HepG2 (cell line): Measurements from ENCODE around the gene BPIFA1. TPM values are rescaled to one million over a fixed set of nuclear protein-coding genes. Genes with fewer than 3 reads are reported as not detected.

ENCODE experiments used
- AHR ChIP-seq: IDR thresholded peaks from 2 replicates; pipeline ENCODE4 v1.6.1; 2018; ENCODE audit warnings: missing genetic modification reagents, missing compliant biosample characterization
- ATF7 ChIP-seq, 2 experiments: fragments of 450-650 bp in 1 of 2; sonication (generic) in 1 of 2; formaldehyde crosslinking in 1 of 2; IDR thresholded peaks; 2 replicates each; pipeline versions ENCODE4 v1.4.0 to v1.6.1; 2016 to 2020; ENCODE audit warnings: antibody characterized with exemption in 1 of 2, mild to moderate bottlenecking in 1 of 2, missing genetic modification reagents in 1 of 2
- EHMT2 ChIP-seq: fragments of 200-600 bp; sonication (generic); IDR thresholded peaks from 2 replicates; pipeline ENCODE4 v1.7.0; 2017; ENCODE audit warnings: antibody characterized with exemption, low read depth, low read length, borderline replicate concordance
- FOXO1 ChIP-seq: sonication (generic); formaldehyde crosslinking; IDR thresholded peaks from 2 replicates; pipeline ENCODE4 v1.4.0; 2020; ENCODE audit warnings: missing genetic modification reagents
- GMEB2 ChIP-seq: IDR thresholded peaks from 2 replicates; pipeline ENCODE4 v1.6.1; 2016; ENCODE audit warnings: missing biosample characterization, missing genetic modification reagents, low read depth
- HMG20A ChIP-seq: IDR thresholded peaks from 2 replicates; pipeline ENCODE4 v1.6.1; 2016; ENCODE audit warnings: borderline replicate concordance
- HNF1B ChIP-seq: sonication (generic); formaldehyde crosslinking; IDR thresholded peaks from 2 replicates; pipeline ENCODE4 v1.5.1; 2020; ENCODE audit warnings: mild to moderate bottlenecking, moderate library complexity, missing genetic modification reagents
- KAT8 ChIP-seq: IDR thresholded peaks from 2 replicates; pipeline ENCODE4 v1.6.1; 2016; ENCODE audit warnings: missing genetic modification reagents, missing compliant biosample characterization
- KMT2A ChIP-seq: sonication (generic); formaldehyde crosslinking; IDR thresholded peaks from 2 replicates; pipeline ENCODE4 v1.4.0; 2020; ENCODE audit warnings: missing genetic modification reagents
- MLX ChIP-seq: IDR thresholded peaks from 2 replicates; pipeline ENCODE4 v1.6.1; 2016
- PHF21A ChIP-seq: sonication (generic); formaldehyde crosslinking; IDR thresholded peaks from 2 replicates; pipeline ENCODE4 v1.5.0; 2020; ENCODE audit warnings: mild to moderate bottlenecking, missing genetic modification reagents
- SMAD3 ChIP-seq: sonication (generic); formaldehyde crosslinking; IDR thresholded peaks from 2 replicates; pipeline ENCODE4 v1.4.0; 2020; ENCODE audit warnings: missing genetic modification reagents
- SP5 ChIP-seq: IDR thresholded peaks from 2 replicates; pipeline ENCODE4 v1.6.1; 2016; ENCODE audit warnings: low read depth, borderline replicate concordance
- SRSF9 ChIP-seq: fragments of 200-400 bp; formaldehyde crosslinking; IDR thresholded peaks from 2 replicates; pipeline ENCODE4 v1.6.1; 2018; ENCODE audit warnings: borderline replicate concordance, mild to moderate bottlenecking, low read depth, low read length; ENCODE audit not compliant: insufficient read depth, poor library complexity, severe bottlenecking
- THAP8 ChIP-seq: sonication (generic); formaldehyde crosslinking; IDR thresholded peaks from 2 replicates; pipeline ENCODE4 v1.5.1; 2020; ENCODE audit warnings: missing genetic modification reagents, mild to moderate bottlenecking, borderline replicate concordance
- ZBED4 ChIP-seq: sonication (generic); formaldehyde crosslinking; IDR thresholded peaks from 2 replicates; pipeline ENCODE4 v1.4.0; 2020; ENCODE audit warnings: missing genetic modification reagents, borderline replicate concordance
- ZIK1 ChIP-seq: sonication (generic); formaldehyde crosslinking; IDR thresholded peaks from 2 replicates; pipeline ENCODE4 v1.5.0; 2020; ENCODE audit warnings: mild to moderate bottlenecking, low read depth, missing genetic modification reagents, borderline replicate concordance
- ZNF350 ChIP-seq: sonication (generic); formaldehyde crosslinking; IDR thresholded peaks from 2 replicates; pipeline ENCODE4 v1.4.0; 2020; ENCODE audit warnings: mild to moderate bottlenecking, low read depth, missing genetic modification reagents, borderline replicate concordance
- ZNF510 ChIP-seq: sonication (generic); formaldehyde crosslinking; IDR thresholded peaks from 2 replicates; pipeline ENCODE4 v1.4.0; 2020; ENCODE audit warnings: low read depth, mild to moderate bottlenecking, missing genetic modification reagents
- ZNF547 ChIP-seq: sonication (generic); formaldehyde crosslinking; IDR thresholded peaks from 2 replicates; pipeline ENCODE4 v1.5.1; 2020; ENCODE audit warnings: mild to moderate bottlenecking, missing genetic modification reagents
- ZSCAN25 ChIP-seq: sonication (generic); formaldehyde crosslinking; IDR thresholded peaks from 2 replicates; pipeline ENCODE4 v1.8.0; 2022; ENCODE audit warnings: mild to moderate bottlenecking, missing genetic modification reagents
- polyA plus RNA-seq, 8 experiments: library from polyadenylated mRNA; depleted of rRNA in 3 of 8; stranded (reverse) in 7 of 8; unstranded in 1 of 8; fragments of >200 nt; fragmentation: Illumina TruSeq in 4 of 8; extraction: Trizol in 4 of 8; gene quantifications; 2 replicates each; pipeline versions ENCODE4 v1.2.1 to v1.2.3, GENCODE V29; 2011 to 2016; ENCODE audit warnings: low read depth in 4 of 8, missing spikeins in 1 of 8, mixed read lengths in 1 of 8; ENCODE audit not compliant: insufficient read depth in 1 of 8
- total RNA-seq, 5 experiments: library from RNA; depleted of rRNA; stranded (reverse); fragments of >200 nt; fragmentation: Illumina TruSeq; extraction: Trizol; gene quantifications; 2 replicates each; pipeline ENCODE4 v1.2.3, GENCODE V29; 2016; ENCODE audit warnings: low read depth in 1 of 5

The BPIFA1 gene
- total and polyA plus RNA-seq, 2 of the 13 experiments (the other 11 are each of a cell fraction or from before 2014, with no cell fraction given) = not detected

- TF ChIP-seq ZBED4 = peak; percentile 44; the same call in 1 of the 2 replicates
- TF ChIP-seq SP5 (CRISPR knock-in tag) = peak; percentile 50; the same call in 1 of the 2 replicates
- 0 out of 2 replicates have a peak, but pooled peaks have one; percentile 42 for TF ChIP-seq ZIK1
- TF ChIP-seq KMT2A (CRISPR knock-in tag) = 0 out of 2 replicates have a peak, but pooled peaks have one; percentile 44
- TF ChIP-seq EHMT2 = no peak
- TF ChIP-seq ZNF350 (CRISPR knock-in tag) = peak; percentile 28; the same call in 1 of the 2 replicates
- TF ChIP-seq KAT8 (CRISPR knock-in tag) = peak; percentile 49
- no peak for TF ChIP-seq THAP8 (CRISPR knock-in tag)
- peak; percentile 53; the same call in 1 of the 2 replicates for TF ChIP-seq PHF21A (CRISPR knock-in tag)
- TF ChIP-seq FOXO1 = peak; percentile 57
- TF ChIP-seq MLX (CRISPR knock-in tag) = peak; percentile 23; the same call in 1 of the 2 replicates
- TF ChIP-seq HNF1B (CRISPR knock-in tag) = peak; percentile 63; the same call in 1 of the 2 replicates
- TF ChIP-seq HMG20A (CRISPR knock-in tag) = peak; percentile 44; the same call in 1 of the 2 replicates
- 0 out of 2 replicates have a peak, but pooled peaks have one; percentile 68 for TF ChIP-seq ZNF547 (CRISPR knock-in tag)
- TF ChIP-seq SRSF9 = no peak
- TF ChIP-seq AHR (CRISPR knock-in tag) = peak; percentile 61; the same call in 1 of the 2 replicates
- TF ChIP-seq ZNF510 (CRISPR knock-in tag) = no peak
- TF ChIP-seq ATF7 (IDR thresholded peaks at IDR 0.05) = no peak
- TF ChIP-seq ATF7 (CRISPR knock-in tag; IDR thresholded peaks at IDR 0.05) = peak; percentile 63; the same call in 1 of the 2 replicates
- TF ChIP-seq SMAD3 = 0 out of 2 replicates have a peak, but pooled peaks have one; percentile 27
- peak; percentile 77 for TF ChIP-seq ZSCAN25 (CRISPR knock-in tag)
- no peak for TF ChIP-seq GMEB2 (CRISPR knock-in tag)
Measured at GRCh38 chr20:33282991-33283555, 47.3 kb downstream of the BPIFA1 start, which contains the start of gene BPIFB1 (continued).
